ENCODE measurements around the gene CA11. TPM values are rescaled to one million over a fixed set of nuclear protein-coding genes. Genes with fewer than 3 reads are reported as not detected.

The CA11 gene
- total RNA-seq, 2 donors from 2014 or later, result 3.0 to 4.6 TPM

DNA sequence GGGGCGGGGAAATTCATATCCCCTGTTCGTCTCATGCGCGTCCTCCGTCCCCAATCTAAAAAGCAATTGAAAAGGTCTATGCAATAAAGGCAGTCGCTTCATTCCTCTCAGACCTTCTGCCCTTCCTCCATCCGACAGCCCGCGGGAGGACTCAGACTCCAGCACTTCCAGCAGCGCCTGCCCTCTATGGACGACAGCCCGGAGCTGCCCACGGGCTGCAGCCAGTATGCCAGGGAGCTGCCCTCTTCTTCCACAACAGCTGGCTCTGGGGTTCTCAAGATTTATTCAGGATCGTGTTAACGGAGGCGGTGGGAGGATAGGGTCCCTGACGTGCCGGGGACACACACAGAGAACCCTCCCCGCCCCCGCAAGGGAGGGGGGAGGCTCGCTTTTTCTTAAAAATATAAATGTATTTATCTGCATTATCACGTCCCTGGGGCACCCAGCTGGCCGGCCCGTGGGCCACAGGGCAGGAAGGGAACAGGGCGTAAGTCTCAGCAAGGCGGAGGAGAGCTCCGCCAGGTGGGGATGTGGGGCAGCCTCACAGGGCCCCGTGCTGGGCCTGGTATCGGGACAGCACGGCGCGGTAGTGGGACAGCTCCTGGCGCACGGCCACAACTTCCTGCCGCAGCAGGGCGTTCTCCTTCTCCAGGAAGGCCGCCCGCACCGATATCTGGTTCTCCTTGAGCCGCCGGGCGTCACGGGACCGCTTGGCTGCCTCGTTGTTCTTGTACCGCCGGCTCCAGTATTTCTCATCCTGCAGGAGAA lies 15.5 kb downstream of the CA11 start:
- Histone ChIP-seq H3K9me3 (no peaks in the 10 kb centered on the region), H3K4me1 (ENCODE audit: control insufficient read depth in 1 of 2, low read depth in 2 of 2) (peaks cover 37 to 55% of the 10 kb centered on the region in 2 donors), H3K27me3 (replicated peaks; ENCODE audit: insufficient read depth) (no peaks in the 10 kb centered on the region), H3K36me3 (peaks cover 3% of the 10 kb centered on the region), H3K4me3 (peak overlapping the region; percentile 60), H3K27ac (peak overlapping the region; percentile 74 to 86)
- ATAC-seq (ENCODE audit: insufficient number of reproducible peaks, low FRiP score, low read depth), result no peak
- no peak for TF ChIP-seq CTCF (IDR thresholded peaks at IDR 0.05)
- DNase-seq (ENCODE audit: low spot score), result no peak

DNA sequence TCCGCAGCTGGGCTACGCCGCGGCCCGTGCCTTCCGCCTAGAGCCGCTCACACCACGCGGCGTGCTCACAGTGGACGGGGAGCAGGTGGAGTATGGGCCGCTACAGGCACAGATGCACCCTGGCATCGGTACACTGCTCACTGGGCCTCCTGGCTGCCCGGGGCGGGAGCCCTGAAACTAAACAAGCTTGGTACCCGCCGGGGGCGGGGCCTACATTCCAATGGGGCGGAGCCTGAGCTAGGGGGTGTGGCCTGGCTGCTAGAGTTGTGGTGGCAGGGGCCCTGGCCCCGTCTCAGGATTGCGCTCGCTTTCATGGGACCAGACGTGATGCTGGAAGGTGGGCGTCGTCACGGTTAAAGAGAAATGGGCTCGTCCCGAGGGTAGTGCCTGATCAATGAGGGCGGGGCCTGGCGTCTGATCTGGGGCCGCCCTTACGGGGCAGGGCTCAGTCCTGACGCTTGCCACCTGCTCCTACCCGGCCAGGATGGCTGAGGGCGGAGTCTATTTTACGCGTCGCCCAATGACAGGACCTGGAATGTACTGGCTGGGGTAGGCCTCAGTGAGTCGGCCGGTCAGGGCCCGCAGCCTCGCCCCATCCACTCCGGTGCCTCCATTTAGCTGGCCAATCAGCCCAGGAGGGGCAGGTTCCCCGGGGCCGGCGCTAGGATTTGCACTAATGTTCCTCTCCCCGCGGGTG lies 16.2 kb downstream of the CA11 start:
- Histone ChIP-seq H3K27me3 (replicated peaks; ENCODE audit: insufficient read depth) (no peaks in the 10 kb centered on the region), H3K9me3 (no peaks in the 10 kb centered on the region), H3K4me1 (ENCODE audit: control insufficient read depth in 1 of 2, low read depth in 2 of 2) (peaks cover 36 to 56% of the 10 kb centered on the region in 2 donors), H3K27ac (peak overlapping the region; percentile 74 to 86), H3K4me3 (peak overlapping the region; percentile 60), H3K36me3 (peaks cover 3% of the 10 kb centered on the region)
- DNase-seq (ENCODE audit: low spot score) (no peak), ATAC-seq (ENCODE audit: insufficient number of reproducible peaks, low FRiP score, low read depth) (no peak)
- no peak for TF ChIP-seq CTCF (IDR thresholded peaks at IDR 0.05)

GRCh38 chr19:48629297-48629598 lies 16.7 kb downstream of the CA11 start:
- Histone ChIP-seq H3K27me3 (replicated peaks; ENCODE audit: insufficient read depth) (no peaks in the 10 kb centered on the region), H3K9me3 (no peaks in the 10 kb centered on the region), H3K4me1 (ENCODE audit: control insufficient read depth in 1 of 2, low read depth in 2 of 2) (peaks cover 37 to 57% of the 10 kb centered on the region in 2 donors), H3K36me3 (peaks cover 3% of the 10 kb centered on the region), H3K4me3 (no peak overlapping the region), H3K27ac (peak overlapping the region in 1 of 2 donors; percentile 86)
- no peak for ATAC-seq (ENCODE audit: insufficient number of reproducible peaks, low FRiP score, low read depth)
- no peak for DNase-seq (ENCODE audit: low spot score)
- no peak for TF ChIP-seq CTCF (IDR thresholded peaks at IDR 0.05)

DNA sequence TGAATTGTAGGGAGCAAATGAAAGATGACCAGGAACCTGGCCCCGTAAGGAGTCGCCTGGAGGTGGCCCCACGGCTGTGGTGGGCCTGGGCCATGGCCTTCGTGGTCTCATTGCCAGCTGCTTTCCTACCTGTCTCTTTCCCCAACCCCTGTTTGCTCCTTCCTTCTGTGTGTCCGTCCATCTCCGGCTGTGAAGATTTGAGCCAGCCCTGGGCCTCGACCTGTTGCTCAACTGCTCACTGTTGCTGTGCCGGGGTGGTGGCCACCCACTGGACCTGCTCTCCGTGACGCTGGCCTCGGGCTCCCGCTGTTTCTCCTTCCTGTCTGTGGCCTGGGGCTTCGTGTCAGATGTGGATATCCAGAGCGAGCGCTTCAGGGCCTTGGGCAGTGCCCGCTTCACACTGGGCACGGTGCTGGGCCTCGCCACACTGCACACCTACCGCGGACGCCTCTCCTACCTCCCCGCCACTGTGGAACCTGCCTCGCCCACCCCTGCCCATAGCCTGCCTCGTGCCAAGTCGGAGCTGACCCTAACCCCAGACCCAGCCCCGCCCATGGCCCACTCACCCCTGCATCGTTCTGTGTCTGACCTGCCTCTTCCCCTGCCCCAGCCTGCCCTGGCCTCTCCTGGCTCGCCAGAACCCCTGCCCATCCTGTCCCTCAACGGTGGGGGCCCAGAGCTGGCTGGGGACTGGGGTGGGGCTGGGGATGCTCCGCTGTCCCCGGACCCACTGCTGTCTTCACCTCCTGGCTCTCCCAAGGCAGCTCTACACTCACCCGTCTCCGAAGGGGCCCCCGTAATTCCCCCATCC lies 17.3 kb downstream of the CA11 start:
- Histone ChIP-seq H3K4me3 (no peak overlapping the region), H3K4me1 (ENCODE audit: control insufficient read depth in 1 of 2, low read depth in 2 of 2) (peaks cover 32 to 53% of the 10 kb centered on the region in 2 donors), H3K9me3 (no peaks in the 10 kb centered on the region), H3K27me3 (replicated peaks; ENCODE audit: insufficient read depth) (no peaks in the 10 kb centered on the region), H3K27ac (no peak overlapping the region), H3K36me3 (peaks cover 3% of the 10 kb centered on the region)
- DNase-seq (ENCODE audit: low spot score) (no peak), ATAC-seq (ENCODE audit: insufficient number of reproducible peaks, low FRiP score, low read depth) (no peak)
- TF ChIP-seq CTCF (IDR thresholded peaks at IDR 0.05), result no peak

- Histone ChIP-seq H3K36me3 (peaks cover 3% of the 10 kb centered on the region), H3K4me3 (no peak overlapping the region), H3K27ac (no peak overlapping the region), H3K4me1 (ENCODE audit: control insufficient read depth in 1 of 2, low read depth in 2 of 2) (peaks cover 35 to 53% of the 10 kb centered on the region in 2 donors), H3K27me3 (replicated peaks; ENCODE audit: insufficient read depth) (no peaks in the 10 kb centered on the region), H3K9me3 (no peaks in the 10 kb centered on the region)
- TF ChIP-seq CTCF (IDR thresholded peaks at IDR 0.05), result no peak
- DNase-seq (ENCODE audit: low spot score), result no peak
- no peak for ATAC-seq (ENCODE audit: insufficient number of reproducible peaks, low FRiP score, low read depth)
Measured at GRCh38 chr19:48627865-48628314, 18.1 kb downstream of the CA11 start.

Data from thoracic aorta (tissue), 2 donors.